GM19395 (cell line): ENCODE data around the gene TMEM235.

ENCODE experiments used
- ATAC-seq: cut with Tn5 transposase; IDR thresholded peaks from one replicate; pipeline ENCODE4 v1.9.1; 2021; ENCODE audit warnings: mild to moderate bottlenecking, moderate library complexity; ENCODE audit not compliant: unreplicated experiment

The TMEM235 gene

DNA sequence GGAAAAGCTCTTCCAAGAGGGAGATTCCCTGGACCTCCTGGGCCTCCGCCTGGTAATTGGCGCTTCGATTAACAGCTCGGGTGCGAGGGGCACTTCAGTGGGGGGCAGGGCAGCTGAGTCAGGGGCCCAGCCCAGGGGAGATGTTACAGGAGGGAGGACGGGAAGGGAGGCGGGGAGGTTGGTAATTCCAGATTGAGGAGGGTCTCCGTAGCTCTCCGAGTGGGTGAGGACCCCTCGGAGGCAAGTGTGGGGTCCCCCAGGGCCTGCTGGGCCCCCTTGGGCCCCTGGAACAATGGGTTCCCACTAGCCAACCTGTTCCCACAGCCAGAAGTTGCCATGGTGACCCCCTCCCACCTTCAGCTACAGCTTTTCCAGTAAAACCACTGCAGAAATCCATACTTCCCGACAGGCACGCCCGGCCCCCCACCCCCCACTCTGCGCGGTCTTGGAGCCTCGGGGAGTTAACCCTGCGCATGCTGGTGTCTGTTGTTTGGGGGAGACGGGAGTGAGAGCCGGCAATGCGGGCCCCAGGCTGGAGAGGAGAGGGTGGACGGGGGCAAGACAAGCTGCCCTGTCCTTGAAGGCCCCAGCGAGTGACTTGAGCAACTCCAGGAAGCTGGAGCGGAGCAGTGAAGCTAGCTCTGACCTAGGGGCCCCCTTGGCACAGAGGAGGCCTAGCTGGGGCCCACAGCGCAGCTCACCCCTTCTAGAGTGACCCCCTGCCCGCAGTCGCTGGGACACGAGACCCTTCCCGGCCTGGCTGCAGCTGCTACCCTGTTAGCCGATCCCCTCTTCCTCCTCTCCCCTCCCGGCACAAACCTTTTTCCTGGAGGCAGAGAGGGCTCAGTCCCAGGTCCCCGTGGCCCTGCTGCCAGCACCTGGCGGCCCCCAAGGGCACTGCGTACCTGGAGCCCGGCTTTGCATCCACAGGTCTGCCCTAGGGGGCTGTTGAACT lies 37.8 kb downstream of the TMEM235 start:
- no peak for ATAC-seq

DNA sequence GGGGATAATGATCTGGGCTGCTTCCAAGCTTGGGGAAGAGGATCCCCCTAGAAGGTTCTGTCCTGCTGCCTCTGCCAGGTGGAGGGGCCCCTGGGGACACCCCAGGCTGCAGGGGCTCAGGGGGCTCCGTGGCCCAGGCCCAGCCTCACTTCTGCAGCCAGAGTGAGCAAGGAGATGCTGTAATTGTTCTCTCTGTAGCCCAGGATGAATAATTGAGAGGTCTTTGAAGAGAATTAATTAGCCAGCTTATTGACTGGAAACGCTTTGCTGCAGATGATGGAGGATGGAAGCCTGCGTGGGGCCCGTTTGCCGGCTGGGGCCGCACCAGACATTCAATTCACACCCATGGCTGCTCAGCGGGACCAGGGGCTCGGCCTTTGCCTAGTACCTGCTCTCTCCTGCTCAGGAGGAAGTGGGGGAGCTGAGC lies 38.5 kb downstream of the TMEM235 start:
- ATAC-seq: no peak

DNA sequence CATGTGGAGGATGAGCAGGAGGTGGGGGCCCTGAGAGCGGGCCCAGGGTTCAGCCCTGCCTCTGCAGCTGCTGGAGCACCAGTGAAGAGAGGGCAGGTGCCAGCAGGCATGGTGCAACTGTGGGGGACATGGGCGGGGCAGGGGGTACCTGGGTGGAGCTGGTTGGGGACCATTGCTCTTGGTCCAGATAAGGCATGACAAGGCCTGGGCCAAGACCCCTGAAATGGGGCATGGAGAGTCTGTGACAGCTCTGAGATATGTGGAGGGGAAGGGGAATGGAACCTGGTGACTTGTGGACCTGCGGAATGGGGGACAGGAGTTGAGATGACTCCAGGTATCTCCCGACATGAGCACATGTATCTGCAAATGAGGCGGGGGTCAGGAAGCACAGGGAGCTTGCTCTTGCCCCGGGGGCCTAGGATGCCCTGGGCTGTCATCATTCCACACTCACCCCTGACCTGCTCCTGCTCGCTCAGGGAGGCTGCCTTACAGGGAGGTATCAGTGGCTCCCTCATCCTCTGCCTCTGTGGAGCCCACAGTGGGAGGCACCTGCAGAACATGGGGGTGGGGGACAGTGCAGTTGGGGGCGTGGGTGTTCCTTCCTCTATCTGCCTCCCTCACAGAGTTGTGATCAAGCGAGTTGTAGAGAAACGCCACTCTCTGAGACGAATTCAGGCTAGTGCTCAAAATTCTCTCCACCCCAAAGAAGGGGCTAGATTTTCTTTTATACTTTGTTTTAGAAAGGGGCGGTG lies 40.2 kb downstream of the TMEM235 start:
- no peak for ATAC-seq

GRCh38 chr17:78272181-78272913 lies 40.9 kb downstream of the TMEM235 start:
- no peak for ATAC-seq

GRCh38 chr17:78272914-78273258 lies 41.5 kb downstream of the TMEM235 start:
- no peak for ATAC-seq

- no peak for ATAC-seq
Measured at GRCh38 chr17:78273813-78274212, 42.4 kb downstream of the TMEM235 start.

DNA sequence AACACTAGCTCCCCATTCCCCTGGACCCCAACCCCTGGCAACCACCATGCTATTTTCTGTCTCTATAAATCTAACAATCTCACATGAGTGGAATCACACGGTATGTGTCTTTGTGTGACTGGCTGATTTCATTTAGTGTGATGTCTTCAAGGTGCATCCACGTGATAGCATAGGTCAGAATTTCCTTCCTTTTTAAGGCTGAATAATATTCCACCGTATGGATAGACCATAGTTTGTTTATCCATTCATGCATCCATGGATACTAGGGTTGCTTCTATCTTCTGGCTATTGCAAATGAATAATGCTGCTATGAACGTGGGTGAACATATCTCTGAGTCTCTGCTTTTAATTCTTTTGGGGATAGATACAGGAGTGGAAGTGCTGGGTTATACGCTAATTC lies 43.9 kb downstream of the TMEM235 start:
- no peak for ATAC-seq

- peak; percentile 57 for ATAC-seq
Measured at GRCh38 chr17:78276098-78276887, 44.9 kb downstream of the TMEM235 start.

DNA sequence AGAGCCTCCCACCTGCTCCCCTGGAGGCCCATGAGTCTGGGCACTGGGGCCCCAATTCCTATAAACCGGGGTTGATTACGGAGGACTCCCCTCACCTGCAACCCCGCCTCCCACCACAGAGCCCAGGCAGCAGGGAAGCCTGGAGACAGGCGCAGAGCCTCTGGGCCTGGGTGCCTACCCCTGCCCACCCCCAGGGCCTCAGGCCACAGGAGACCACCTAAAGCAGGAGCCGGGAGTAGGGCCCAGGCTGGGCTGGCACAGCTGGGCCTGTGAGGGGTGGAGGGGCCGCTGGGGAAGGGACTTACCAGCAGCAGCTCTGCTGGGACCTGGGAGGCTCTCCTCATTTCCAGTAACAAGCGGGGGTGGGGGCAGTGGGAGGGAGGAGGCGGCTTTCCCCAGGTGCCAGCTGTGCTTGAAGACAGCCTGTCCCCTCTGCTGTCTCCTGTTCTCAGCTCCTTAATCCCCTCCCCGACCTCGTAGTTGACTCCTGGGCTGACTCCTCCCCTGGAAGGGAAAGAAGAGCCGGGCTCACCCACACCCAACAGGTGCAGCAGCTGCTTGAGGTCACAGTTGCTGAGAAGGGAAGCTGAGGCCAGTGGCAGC lies 46.8 kb downstream of the TMEM235 start:
- ATAC-seq: no peak

- no peak for ATAC-seq
Measured at GRCh38 chr17:78279360-78279990, 48.0 kb downstream of the TMEM235 start.

- no peak for ATAC-seq
Measured at GRCh38 chr17:78281249-78281845, 49.9 kb downstream of the TMEM235 start.

GRCh38 chr17:78284146-78284545 lies 52.7 kb downstream of the TMEM235 start:
- no peak for ATAC-seq

GRCh38 chr17:78289004-78289403 lies 57.6 kb downstream of the TMEM235 start:
- ATAC-seq: no peak

DNA sequence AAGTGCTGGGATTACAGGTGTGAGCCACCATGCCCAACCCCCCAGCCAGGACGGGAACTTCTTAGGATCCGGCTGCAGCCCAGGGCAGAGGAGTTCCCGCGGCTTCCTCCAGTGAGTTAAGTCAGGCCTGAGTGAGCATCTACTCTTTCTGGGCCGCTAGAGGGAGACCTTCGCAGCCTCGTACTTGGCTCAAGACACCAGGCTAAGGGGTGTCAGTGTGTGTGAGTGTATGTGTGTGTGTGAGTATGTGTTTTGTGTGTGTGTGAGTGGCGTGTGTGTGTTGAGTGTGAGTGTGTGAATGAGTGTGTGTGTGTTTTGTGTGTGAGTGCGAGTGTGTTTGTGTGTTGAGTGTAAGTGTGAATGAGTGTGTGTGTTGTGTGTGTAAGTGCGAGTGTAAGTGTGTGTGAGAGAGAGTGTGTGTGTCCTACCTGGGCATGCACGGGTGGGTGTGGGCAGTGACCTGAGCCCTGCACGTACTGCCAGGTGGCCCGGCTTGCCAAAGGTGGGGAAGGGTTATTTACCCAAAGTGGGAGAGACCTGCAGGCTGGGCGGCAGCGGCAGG lies 58.5 kb downstream of the TMEM235 start:
- ATAC-seq: no peak
